Fibroblast of lung (primary cell): ENCODE data around the gene CCL18.

ENCODE experiments used
- CTCF ChIP-seq, 2 donors: IDR thresholded peaks in 1 of 2; conservative IDR thresholded peaks in 1 of 2; 1 replicate in 1 of 2; 2 replicates in 1 of 2; pipeline ENCODE4 v1.5.1; 2011 to 2012; ENCODE audit warnings: low read length in 2 of 2, control low read depth in 1 of 2, inconsistent platforms in 1 of 2, low read depth in 1 of 2, mild to moderate bottlenecking in 1 of 2
- EZH2 ChIP-seq: IDR thresholded peaks from 2 replicates; pipeline ENCODE4 v1.5.1; 2012; ENCODE audit warnings: low read length, control low read depth, mild to moderate bottlenecking; ENCODE audit errors: missing control alignments

- TF ChIP-seq CTCF (conservative IDR thresholded peaks at IDR 0.05 in 1 of 2, IDR thresholded peaks at IDR 0.05 in 1 of 2; ENCODE audit: low read depth in 1 of 2, low read length in 2 of 2) = no peak
- TF ChIP-seq EZH2 = no peak
These were observed 43.6 kb downstream of the CCL18 start for GRCh38 chr17:36107660-36108059.
